GM19395 (cell line): ENCODE results near the gene COL1A2.

Experiments used
- ATAC-seq: cut with Tn5 transposase; IDR thresholded peaks from one replicate; pipeline ENCODE4 v1.9.1; 2021; ENCODE audit warnings: mild to moderate bottlenecking, moderate library complexity; ENCODE audit not compliant: unreplicated experiment

The COL1A2 gene

GRCh38 chr7:94382746-94383145, 11.9 kb upstream of the COL1A2 start:
- no peak for ATAC-seq

DNA sequence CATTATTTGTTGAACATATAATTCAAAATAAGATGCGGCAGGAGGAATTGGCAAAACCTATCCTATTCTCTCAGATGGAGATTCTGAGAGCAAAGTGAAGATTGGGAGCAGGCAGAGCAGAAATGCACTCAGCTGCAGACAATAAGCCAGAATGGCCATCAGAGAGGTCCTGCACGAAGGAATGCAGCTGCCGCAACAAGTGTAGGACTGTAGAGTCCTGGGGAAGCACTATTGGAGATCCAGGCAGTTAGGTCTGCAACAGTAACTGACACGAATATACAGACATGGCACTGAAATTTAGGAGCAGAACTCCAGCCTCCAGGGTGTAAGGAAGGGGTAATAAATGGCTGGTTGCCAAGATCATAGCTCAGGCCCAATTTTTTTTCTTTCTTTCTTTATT, 10.4 kb upstream of the COL1A2 start:
- no peak for ATAC-seq

- ATAC-seq, result no peak
Observed at GRCh38 chr7:94386416-94386815, 8.3 kb upstream of the COL1A2 start.

GRCh38 chr7:94388540-94388939, 6.2 kb upstream of the COL1A2 start:
- no peak for ATAC-seq

GRCh38 chr7:94389381-94389780, 5.3 kb upstream of the COL1A2 start:
- no peak for ATAC-seq

DNA sequence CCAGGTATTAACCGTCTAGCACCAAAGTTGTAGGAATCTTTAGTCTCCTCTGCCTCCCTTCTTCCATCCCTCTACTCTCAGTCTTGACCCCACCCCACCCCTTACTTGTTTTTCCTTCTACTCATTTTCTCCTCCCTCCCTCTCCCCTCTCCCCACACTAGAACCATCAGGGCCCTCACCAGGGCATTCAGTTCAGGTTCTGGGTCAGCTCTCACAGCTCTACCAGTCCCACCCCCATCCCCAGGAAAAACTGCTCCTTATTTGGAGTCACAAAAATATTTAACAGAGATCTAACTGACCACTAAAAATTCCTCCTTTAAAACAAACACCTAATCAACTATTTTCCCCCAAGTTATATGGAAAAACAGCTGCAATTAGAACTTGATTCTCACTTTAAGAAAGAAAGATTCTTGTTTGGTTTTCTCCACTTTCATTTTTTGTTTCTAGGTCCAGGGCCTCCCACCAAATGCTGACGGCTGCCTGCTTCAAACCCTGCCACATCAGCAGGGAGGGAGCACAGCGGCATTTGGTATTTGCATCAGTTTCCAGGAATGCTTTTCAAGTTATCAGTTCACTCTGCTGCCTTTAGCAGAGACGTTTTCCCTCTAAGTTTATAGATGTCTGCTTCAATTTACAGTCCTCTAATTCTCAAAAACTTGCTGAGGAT, 2.8 kb upstream of the COL1A2 start:
- no peak for ATAC-seq

GRCh38 chr7:94392393-94392786, 2.3 kb upstream of the COL1A2 start:
- no peak for ATAC-seq

DNA sequence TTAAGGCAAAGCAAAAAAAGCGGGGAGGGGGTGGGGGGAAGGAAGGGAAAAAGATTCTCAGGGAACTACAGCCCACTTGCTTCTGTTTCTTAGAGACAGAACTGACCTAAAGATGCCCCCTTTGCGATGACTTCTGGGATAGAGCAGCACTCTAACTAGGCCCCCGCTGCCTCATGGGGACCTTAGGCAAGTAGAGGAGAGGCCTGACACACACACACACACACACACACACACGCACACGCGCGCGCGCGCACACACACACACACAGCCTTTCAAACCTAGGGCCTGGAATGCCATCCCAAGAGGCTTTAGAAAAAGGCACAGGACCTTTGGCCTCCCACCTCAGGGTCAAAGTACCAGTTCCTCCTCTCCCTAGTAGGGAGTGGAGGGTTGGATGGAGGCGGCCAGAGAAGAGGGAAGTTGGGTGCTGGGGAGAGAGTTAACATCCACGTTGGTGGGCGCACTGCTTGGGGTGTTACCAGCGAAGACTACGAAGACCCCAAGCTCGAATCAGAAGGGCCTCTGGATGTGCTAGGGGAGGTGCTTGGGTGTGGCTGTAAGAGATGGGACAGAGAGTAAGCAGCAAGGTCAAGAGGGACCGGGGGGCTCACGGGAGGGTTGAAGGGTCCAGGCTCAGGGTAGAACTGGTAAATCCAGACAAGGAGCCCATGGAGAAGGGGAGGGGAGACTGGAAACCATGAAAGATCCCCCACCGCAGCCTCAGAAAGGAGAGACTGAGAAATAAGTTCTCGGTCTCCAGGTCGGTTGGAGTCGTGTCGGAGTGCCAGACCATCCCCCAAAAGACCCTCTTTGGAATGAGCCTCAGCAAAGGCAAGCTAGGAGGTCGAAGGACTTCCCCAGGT, 1.2 kb upstream of the COL1A2 start:
- ATAC-seq, result no peak

- ATAC-seq, result no peak
Observed at GRCh38 chr7:94394109-94394436, 622 bp upstream of the COL1A2 start.

DNA sequence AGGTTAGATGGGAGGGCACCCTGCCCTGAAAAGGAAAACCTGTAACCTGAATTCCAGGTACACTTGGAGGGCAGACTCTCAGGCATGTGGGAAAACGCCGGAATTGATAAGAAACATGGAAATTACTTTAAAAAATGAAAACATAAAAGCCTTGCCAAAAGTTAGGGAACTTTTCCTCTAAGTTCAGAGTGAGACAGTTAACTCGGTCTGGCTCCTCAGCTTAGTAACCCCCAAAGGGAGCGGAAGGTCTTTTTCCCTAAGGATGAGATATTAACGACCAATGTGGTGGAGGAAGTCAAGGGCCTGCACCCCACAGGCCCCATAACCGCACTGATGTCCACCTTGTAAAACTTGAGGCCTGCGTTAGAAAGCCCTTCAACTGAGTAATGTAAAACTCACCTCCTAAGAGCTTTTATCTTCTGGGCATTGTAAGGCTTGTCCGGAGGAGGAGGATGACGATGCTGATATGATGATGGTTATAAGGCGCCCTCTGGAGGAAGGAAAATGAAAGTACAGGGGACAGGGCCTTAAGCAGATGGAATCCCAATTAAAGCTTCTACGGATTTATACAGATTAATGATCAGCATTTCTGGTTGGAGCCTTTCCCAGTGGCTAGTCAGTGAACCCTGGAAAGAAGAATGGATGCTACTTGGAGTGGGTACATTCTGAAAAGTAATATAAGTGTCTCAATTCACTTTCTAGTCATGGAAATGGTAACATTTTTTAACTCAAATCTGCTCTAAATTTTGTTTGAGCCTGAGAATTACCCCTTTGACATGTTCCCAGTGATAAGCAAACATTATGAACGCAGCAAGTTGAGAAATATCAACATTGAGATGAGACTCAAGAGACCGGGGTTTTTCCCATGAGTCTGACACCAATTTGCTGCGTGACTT, 694 bp downstream of the COL1A2 start:
- peak; percentile 91 for ATAC-seq

GRCh38 chr7:94396037-94396431, 1.3 kb downstream of the COL1A2 start:
- no peak for ATAC-seq

DNA sequence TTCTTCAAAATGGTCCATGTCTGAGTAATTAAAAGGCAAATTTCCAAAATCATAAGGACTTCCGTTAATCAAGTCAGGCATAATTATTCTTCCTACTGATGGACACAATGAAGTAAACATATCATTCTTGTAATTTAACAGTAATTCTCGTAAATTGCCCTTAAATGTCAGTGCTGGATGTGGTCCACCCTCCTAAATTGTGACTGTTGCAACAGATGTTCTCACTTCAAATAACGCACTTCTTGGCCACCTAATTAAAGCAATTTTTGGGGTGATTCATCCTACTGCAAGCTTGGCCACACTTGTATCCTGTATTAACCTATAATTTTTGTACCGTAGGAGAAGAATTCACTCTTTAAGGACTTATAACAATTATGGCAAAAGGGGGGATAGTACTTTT, 1.9 kb downstream of the COL1A2 start:
- no peak for ATAC-seq

DNA sequence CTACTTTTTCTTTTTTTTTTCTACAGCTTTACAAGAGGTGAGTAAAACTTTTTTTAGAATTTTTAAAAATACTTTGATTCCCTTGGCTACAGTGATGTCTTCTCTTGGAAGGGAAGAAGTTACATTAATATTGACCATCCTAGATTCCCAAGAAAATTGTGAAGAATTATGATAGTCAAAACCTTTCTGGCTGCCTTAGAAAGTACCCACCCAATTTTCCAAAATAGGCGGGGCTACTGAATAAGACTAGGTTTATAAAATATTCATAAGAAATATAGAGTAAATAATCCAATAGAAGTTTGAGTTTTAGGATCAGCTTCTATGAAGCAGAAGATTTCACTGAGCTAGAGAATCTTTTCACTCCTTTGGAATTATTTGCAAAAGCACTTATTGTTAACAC, 3.0 kb downstream of the COL1A2 start:
- ATAC-seq, result no peak

DNA sequence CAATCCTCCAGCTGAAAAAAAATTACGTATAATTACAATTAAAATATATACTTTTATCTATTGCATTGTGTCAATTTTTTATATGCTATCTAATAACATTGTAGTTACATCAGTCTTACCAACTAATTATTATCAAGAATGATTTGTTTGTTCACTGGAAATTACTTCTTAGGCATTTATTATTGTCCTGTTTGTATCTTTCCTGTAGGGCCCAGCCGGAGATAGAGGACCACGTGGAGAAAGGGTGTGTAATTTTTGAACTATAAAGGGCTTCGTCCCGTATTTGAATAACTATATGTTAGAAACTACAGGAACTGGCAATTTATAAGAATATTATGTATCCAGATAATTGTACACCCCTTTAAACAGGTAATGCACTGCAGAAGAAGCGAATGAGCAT, 4.1 kb downstream of the COL1A2 start:
- no peak for ATAC-seq

DNA sequence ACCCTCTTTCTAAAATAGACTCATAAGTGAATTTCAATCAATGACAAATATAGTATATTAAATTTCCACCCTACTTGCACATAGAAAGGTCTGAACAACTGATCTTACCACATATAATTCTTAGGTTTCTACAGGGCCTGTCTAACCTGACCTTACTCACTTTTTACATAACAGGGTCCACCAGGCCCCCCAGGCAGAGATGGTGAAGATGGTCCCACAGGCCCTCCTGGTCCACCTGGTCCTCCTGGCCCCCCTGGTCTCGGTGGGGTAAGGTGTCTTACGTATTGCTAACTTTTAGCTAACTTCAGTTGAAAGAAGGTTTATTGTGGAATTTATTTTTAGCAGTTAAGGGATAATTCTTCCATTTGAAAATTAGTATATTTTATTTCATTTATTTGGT, 5.3 kb downstream of the COL1A2 start:
- ATAC-seq, result no peak

- no peak for ATAC-seq
Observed at GRCh38 chr7:94400643-94401427, 6.1 kb downstream of the COL1A2 start.

- ATAC-seq, result no peak
Observed at GRCh38 chr7:94401428-94401814, 6.7 kb downstream of the COL1A2 start.

DNA sequence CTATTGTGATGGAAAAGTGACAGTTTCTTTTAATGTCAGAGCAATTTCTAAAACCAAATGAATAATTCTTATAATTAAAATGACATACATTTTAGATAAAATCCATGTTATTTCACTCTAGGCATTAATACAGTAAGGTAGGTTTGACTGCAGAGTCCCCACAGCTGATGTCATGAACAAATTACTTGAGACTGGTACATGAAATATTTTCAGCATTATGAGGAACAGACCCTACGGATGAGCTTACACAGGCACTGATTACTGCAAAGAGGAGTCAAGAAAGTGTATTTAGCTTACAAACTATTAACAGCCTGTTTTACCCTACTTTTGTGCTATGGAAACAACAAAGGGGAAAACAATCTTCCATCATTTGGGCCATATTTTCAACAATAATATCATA, 8.9 kb downstream of the COL1A2 start:
- no peak for ATAC-seq

- ATAC-seq, result no peak
Observed at GRCh38 chr7:94405506-94405905, 10.8 kb downstream of the COL1A2 start.

GRCh38 chr7:94406696-94407095, 12.0 kb downstream of the COL1A2 start:
- no peak for ATAC-seq
